HL-60 (cell line): ENCODE measurements around the gene SLC38A2.
A peak's percentile ranks its signal among the peaks of the same experiment; 100 is the strongest.

ENCODE experiments used
- DNase-seq, 2 experiments: peaks; one replicate each; pipeline ENCODE4 v3.0.0-alpha.2; 2010 to 2020; ENCODE audit warnings: low read depth in 1 of 2, low spot score in 1 of 2
- H3K27ac ChIP-seq: fragments of 250-450 bp; sonication (Bioruptor Pico); replicated peaks from 2 replicates; pipeline ENCODE4 v1.5.1; 2020; ENCODE audit warnings: mild to moderate bottlenecking, moderate library complexity
- H3K27me3 ChIP-seq: fragments of 250-450 bp; sonication (Bioruptor Pico); 2 replicates; pipeline ENCODE4 v1.5.1; 2021; ENCODE audit warnings: mild to moderate bottlenecking, moderate library complexity; ENCODE audit not compliant: insufficient read depth, poor library complexity, severe bottlenecking
- H3K4me3 ChIP-seq: replicated peaks from 2 replicates; pipeline ENCODE4 v1.5.1; 2011; ENCODE audit warnings: mild to moderate bottlenecking, control low read depth, low read length; ENCODE audit not compliant: insufficient read depth
- CTCF ChIP-seq: IDR thresholded peaks from one replicate; pipeline ENCODE4 v1.5.1; 2011; ENCODE audit warnings: low read length, control low read depth, inconsistent platforms; ENCODE audit not compliant: insufficient read depth
- GABPA ChIP-seq: IDR thresholded peaks from 2 replicates; pipeline ENCODE4 v1.6.1; 2012; ENCODE audit warnings: low read depth
- POLR2AphosphoS5 ChIP-seq: IDR thresholded peaks from 2 replicates; pipeline ENCODE4 v1.6.1; 2012; ENCODE audit warnings: low read depth
- REST ChIP-seq: IDR thresholded peaks from 2 replicates; pipeline ENCODE4 v1.6.1; 2012; ENCODE audit warnings: low read depth; ENCODE audit not compliant: insufficient replicate concordance
- SPI1 ChIP-seq: IDR thresholded peaks from 2 replicates; pipeline ENCODE4 v1.6.1; 2012; ENCODE audit warnings: low read depth, mild to moderate bottlenecking, borderline replicate concordance

The SLC38A2 gene

GRCh38 chr12:46370792-46371717 lies 1.5 kb downstream of the SLC38A2 start:
- TF ChIP-seq POLR2AphosphoS5: peak; percentile 88
- TF ChIP-seq REST: peak; percentile 37
- TF ChIP-seq CTCF: no peak
- no peak for TF ChIP-seq SPI1
- peak in 1 of 2 experiments; percentile 86 for DNase-seq
- Histone ChIP-seq H3K27me3 (no peaks in the 10 kb centered on the region), H3K27ac (peak overlapping the region; percentile 97), H3K4me3 (peak overlapping the region; percentile 81)

GRCh38 chr12:46370380-46370734 lies 2.2 kb downstream of the SLC38A2 start:
- H3K27ac ChIP-seq: peak overlapping the region; percentile 97; the same call in 1 of the 2 replicates
- no peaks in the 10 kb centered on the region for H3K27me3 ChIP-seq
- TF ChIP-seq CTCF (no peak), GABPA (no peak), REST (no peak), SPI1 (no peak), POLR2AphosphoS5 (no peak)
- peak overlapping the region; percentile 81 for H3K4me3 ChIP-seq
- no peak for DNase-seq

- TF ChIP-seq POLR2AphosphoS5 (0 out of 2 replicates have a peak, but pooled peaks have one; percentile 14), SPI1 (no peak)
- no peak overlapping the region for H3K27ac ChIP-seq
- DNase-seq: no peak
- no peaks in the 10 kb centered on the region for H3K27me3 ChIP-seq
- H3K4me3 ChIP-seq: peak overlapping the region; percentile 81
Measured at GRCh38 chr12:46369474-46370379, 2.8 kb downstream of the SLC38A2 start.

- Histone ChIP-seq H3K27me3 (no peaks in the 10 kb centered on the region), H3K27ac (no peak overlapping the region), H3K4me3 (no peak overlapping the region)
- DNase-seq: no peak
- TF ChIP-seq POLR2AphosphoS5 (no peak), SPI1 (no peak), REST (no peak), CTCF (no peak), GABPA (no peak)
Measured at GRCh38 chr12:46369095-46369473, 3.5 kb downstream of the SLC38A2 start.
